HG03565 (cell line): ENCODE measurements around the gene FBXO10.

Source experiments
- ATAC-seq: cut with Tn5 transposase; IDR thresholded peaks from one replicate; pipeline ENCODE4 v1.9.1; 2021; ENCODE audit warnings: mild to moderate bottlenecking, moderate library complexity; ENCODE audit not compliant: unreplicated experiment

Gene FBXO10

GRCh38 chr9:37592108-37592951 is 16.1 kb upstream of the FBXO10 start, which contains the start of gene TOMM5:
TSS of gene TOMM5 (minus strand) at chr9:37592597. CDS start at chr9:37592532, 65 bp downstream.
- ATAC-seq, result peak; percentile 82

DNA sequence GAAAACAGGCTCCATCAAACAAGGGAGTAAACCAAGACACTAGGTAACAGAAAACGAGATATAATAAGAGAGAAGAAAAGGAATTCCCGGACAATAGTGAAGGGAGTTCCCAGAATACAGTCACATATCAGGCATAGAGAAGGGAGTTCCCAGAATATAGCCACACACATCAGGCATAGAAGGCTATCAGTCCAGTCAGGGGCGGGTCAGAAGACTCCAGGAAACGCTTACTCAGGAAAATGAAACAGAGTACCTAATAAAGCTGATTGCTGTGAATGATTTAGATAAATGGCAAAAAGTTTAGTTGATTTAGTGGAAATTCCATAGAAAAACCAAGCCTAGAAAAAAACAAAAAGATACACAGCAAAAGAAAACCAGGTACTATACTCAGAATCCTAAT is 11.3 kb upstream of the FBXO10 start:
- no peak for ATAC-seq

DNA sequence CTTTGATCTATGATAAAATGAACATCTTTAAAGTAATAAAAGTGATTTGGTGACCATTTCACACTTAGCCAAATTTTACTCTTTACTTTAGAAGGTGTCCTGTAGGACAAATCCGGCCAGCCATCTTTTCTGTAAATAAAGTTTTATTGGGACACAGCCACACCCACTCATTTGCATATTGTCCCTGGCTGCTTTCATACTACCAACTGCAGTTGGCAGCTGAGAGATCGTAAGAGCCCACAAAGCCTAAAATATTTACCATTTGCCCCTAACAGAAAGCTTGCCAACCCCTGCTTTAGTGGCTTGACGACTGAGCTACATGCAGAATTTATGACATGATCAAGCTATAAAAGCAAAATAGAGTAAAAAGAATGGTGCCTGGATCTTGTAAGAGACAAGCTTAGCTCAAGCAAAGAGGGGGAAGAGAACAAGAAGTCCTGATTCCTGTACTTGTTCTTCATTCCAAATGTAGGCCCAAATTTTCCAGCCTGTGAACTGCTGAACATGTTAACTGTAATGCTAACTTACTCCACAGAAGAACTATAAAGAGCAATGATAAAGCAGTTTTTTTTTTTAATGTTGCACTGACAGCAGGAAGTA is 7.4 kb upstream of the FBXO10 start:
- ATAC-seq, result no peak

- ATAC-seq, result no peak
These were observed 6.5 kb upstream of the FBXO10 start for GRCh38 chr9:37582548-37583157.

DNA sequence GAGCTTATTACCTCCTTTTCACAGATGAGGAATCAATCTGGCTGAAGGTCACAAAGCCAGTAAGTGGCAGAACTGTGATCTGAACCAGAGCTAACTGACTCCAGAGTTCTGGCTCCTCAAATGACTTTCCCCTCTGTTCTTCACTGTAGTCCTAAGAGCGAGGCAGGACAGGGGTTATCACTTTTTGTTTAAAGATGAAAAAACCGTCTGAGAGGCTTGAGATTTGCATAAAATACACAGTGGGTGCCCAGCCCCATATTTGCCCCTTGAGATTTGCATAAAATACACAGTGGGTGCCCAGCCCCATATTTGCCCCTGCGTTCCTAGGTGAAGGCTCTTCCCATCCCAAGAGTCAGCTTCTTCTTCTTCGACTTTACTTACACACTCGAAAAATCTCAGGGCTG is 667 bp downstream of the FBXO10 start:
- peak; percentile 35 for ATAC-seq

- no peak for ATAC-seq
These were observed 1.2 kb downstream of the FBXO10 start for GRCh38 chr9:37575001-37575400.

- ATAC-seq, result no peak
These were observed 1.9 kb downstream of the FBXO10 start for GRCh38 chr9:37574241-37574721.

- ATAC-seq, result no peak
These were observed 4.9 kb downstream of the FBXO10 start for GRCh38 chr9:37571282-37571681.

- no peak for ATAC-seq
These were observed 9.5 kb downstream of the FBXO10 start for GRCh38 chr9:37566716-37567115.

DNA sequence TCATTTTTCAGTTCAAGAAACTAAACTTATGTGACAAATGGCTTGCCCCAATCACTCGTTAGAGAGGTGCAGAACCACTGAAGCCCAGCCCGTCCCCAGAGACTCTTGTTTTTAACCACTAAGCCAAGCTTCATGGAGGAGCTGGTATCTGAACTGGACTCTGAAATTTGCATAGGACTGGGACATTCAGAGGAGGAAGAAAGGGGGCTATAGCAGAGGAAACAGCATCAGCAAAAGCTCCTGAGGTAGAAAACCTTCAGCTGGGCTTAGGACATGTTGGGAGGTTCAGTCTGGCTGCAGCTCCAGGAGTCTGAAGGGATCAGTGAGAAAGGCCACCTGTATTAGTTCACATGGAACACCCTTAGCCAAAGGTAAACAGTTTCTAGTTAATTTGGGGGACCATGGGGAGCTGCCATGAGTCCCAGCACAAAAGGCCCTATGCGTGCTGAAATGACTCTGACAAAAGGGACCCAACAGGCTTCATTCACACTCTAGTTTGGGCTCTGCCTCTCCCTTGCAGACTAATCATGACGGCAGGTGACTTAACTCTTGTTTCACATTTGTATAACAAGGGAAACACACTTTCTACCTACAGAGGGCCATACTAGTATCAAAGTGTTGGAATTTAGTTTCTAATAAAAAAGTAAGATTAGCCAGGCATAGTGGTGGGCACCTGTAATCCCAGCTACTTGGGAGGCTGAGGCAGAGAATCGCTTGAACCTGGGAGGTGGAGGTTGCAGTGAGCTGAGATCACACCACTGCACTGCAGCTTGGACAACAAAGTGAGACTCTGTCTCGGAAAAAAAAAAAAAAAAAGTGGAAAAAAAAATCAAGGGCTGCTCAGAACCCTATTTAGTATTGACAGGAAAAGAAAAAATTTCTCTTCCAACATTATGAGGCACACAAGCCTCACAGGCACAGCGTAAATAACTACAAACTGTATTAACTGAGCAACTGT is 10.2 kb downstream of the FBXO10 start:
- peak; percentile 78 for ATAC-seq

GRCh38 chr9:37564916-37565315 is 11.3 kb downstream of the FBXO10 start:
- no peak for ATAC-seq

DNA sequence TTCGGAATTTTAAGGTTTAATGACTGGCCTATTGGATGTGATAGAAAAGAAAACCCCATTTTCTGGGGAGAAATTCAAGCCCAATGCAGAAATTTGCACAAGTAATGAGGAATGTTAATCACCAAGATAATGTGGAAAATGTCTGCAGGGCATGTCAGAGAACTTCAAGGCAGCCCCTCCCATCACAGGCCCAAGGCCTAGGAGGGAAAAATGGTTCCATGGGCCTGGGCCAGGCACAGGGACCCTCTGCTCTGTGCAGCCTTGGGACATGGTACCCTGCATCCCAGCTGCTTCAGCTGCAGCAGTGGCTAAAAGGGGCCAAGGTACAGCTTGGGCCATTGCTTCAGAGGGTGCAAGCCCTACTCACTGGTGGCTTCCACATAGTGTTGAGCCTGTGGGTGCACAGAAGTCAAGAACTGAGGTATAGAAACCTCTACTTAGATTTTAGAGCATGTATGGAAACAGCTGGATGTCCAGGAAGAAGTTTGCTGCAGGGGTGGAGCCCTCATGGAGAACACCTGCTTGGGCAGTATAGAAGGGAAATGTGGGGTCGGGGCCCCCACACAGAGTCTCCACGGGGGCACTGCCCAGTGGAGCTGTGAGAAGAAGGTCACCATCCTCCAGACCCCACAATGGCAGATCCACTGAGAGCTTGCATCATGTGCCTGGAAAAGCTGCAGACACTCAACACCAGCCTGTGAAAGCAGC is 12.2 kb downstream of the FBXO10 start:
- ATAC-seq, result no peak

- no peak for ATAC-seq
These were observed 13.4 kb downstream of the FBXO10 start for GRCh38 chr9:37562826-37563225.

DNA sequence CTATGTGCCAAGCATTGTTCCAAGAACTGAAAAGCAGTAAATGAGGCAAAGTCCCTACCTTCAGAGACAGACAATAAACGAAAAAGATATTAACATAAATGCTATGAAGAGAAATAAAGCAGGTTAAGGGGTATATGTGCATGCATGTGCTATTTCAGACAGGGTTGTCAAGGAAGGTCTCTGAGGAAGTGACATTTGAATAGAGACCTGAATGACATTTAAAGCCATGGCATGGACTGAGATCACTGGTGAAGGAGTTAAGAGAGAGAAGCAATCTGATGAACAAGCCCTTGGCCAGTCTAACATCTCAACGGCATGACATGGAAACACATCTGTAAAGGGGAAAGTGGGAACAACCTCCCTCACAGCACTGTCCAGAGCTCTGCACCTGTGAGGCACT is 14.5 kb downstream of the FBXO10 start:
- no peak for ATAC-seq

- ATAC-seq, result no peak
These were observed 16.2 kb downstream of the FBXO10 start for GRCh38 chr9:37559855-37560592.

DNA sequence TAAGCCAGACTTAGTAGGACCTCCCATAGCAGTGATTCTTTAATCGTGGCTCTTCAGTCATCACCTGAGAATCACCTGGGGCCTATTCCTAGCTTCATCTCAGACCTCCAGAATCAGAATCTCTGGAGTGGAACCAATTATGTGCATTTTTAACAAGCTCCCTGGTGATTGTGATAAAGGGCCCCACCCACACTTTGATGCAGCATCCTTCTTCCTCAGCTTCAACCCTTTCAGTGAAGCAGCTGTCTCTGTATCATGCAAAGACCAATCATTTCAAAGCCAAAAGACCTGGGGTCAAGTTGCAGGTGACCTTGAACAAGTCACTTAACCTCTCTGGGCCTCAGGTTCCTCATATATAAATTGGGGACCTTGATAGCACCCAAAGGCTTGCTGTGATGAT is 17.1 kb downstream of the FBXO10 start:
- ATAC-seq, result no peak

GRCh38 chr9:37555786-37556185 is 20.4 kb downstream of the FBXO10 start:
- ATAC-seq, result no peak

GRCh38 chr9:37554318-37554717 is 21.9 kb downstream of the FBXO10 start:
- ATAC-seq, result no peak

- ATAC-seq, result no peak
These were observed 24.3 kb downstream of the FBXO10 start for GRCh38 chr9:37551888-37552287.
